Fibroblast of the aortic adventitia (primary cell): ENCODE results near the gene TEX13D. TPM values are rescaled to one million over a fixed set of nuclear protein-coding genes. Genes with fewer than 3 reads are reported as not detected.
"Not testable (repeated sequence)": the region's sequence is repeated elsewhere in the genome, so short reads cannot be mapped to it uniquely, and the experiment has no call there.

Experiments
- DNase-seq: peaks from one replicate; pipeline ENCODE4 v3.0.0-alpha.2; 2010; ENCODE audit warnings: low read depth
- H3K4me3 ChIP-seq: 2 replicates; pipeline ENCODE4 v1.5.1; 2011; ENCODE audit warnings: low read depth, mild to moderate bottlenecking, control low read depth, low read length, moderate library complexity
- total RNA-seq: library from RNA; depleted of rRNA; stranded (reverse); fragments of >200 nt; gene quantifications from 2 replicates; pipeline ENCODE4 v1.2.3, GENCODE V29; 2012; ENCODE audit warnings: low replicate concordance
- TF ChIP-seq, protein P1 (sequence below): IDR thresholded peaks from 2 replicates; pipeline ENCODE4 v1.5.1; 2011; ENCODE audit warnings: mild to moderate bottlenecking, low read length, control low read depth, inconsistent platforms; ENCODE audit not compliant: insufficient read depth

TEX13D gene
- total RNA-seq, 1 donor = 0.09 TPM

GRCh38 chrX:124328765-124329164, 3.7 kb upstream of the TEX13D start:
- H3K4me3 ChIP-seq = no peak overlapping the region
- TF ChIP-seq, protein P1, sequence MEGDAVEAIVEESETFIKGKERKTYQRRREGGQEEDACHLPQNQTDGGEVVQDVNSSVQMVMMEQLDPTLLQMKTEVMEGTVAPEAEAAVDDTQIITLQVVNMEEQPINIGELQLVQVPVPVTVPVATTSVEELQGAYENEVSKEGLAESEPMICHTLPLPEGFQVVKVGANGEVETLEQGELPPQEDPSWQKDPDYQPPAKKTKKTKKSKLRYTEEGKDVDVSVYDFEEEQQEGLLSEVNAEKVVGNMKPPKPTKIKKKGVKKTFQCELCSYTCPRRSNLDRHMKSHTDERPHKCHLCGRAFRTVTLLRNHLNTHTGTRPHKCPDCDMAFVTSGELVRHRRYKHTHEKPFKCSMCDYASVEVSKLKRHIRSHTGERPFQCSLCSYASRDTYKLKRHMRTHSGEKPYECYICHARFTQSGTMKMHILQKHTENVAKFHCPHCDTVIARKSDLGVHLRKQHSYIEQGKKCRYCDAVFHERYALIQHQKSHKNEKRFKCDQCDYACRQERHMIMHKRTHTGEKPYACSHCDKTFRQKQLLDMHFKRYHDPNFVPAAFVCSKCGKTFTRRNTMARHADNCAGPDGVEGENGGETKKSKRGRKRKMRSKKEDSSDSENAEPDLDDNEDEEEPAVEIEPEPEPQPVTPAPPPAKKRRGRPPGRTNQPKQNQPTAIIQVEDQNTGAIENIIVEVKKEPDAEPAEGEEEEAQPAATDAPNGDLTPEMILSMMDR = no peak
- no peak for DNase-seq

- no peak for DNase-seq
- TF ChIP-seq, protein P1 = no peak
- no peak overlapping the region for H3K4me3 ChIP-seq
These were observed 1.4 kb downstream of the TEX13D start for GRCh38 chrX:124333862-124334261.

DNA sequence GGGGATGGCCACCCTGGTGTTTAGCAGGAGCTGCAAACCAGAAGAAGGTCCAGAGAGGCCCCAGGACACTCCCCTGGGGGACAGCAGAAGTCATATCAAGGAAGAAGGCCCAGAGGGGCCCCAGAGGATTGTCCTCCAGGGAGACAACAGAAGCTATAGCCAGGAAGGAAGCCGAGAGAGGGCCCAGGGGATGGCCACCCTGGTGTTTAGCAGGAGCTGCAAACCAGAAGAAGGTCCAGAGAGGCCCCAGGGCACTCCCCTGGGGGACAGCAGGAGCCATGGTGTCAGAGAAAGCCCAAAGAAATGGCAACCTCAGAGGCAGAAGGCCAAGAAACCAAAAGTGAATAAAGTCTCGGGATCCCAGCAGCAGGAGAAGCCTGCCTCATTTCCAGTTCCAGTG, 2.1 kb downstream of the TEX13D start:
- H3K4me3 ChIP-seq, DNase-seq: not testable (repeated sequence)

- H3K4me3 ChIP-seq = no peak overlapping the region
- TF ChIP-seq, protein P1 = no peak
- no peak for DNase-seq
These were observed 3.1 kb downstream of the TEX13D start for GRCh38 chrX:124335598-124335997.

- H3K4me3 ChIP-seq = no peak overlapping the region
- TF ChIP-seq, protein P1 = no peak
- no peak for DNase-seq
These were observed 5.5 kb downstream of the TEX13D start for GRCh38 chrX:124337916-124338315.

GRCh38 chrX:124338733-124339514, 6.5 kb downstream of the TEX13D start:
- TF ChIP-seq, protein P1 = no peak
- H3K4me3 ChIP-seq = no peak overlapping the region
- no peak for DNase-seq

DNA sequence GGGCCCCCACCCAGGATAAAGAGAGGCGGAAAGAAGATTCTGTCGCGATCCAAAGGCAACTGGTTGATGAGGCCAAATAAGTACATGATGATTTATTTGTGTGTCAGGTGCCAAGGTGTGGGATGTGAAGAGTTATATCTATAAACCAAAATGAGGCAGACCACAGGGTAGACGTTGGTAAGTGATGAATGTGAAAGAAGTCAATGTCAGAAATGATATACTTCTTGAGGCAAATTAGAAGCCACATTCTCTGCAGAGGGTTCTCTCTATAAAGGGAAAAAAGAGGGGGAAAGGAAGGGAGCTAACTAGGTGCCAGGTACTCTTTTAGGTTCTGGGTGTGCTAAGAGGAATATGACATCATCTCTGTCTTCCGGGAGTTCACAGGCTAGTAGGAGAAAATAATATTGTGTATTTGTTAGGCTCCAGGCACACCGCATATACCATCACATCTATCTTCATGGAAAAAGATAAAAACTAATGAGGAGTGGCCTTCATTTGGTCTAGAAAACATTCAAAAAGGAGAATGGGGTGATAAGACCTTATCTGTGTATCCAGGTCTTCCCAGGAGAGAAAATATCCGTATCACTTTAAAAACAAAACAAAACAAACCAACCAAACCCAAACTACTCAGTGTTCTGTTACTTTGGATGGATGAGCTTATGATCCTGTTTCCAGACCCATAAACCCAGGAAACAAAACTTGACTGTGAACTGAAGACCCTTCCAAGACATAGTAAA, 9.1 kb downstream of the TEX13D start:
- TF ChIP-seq, protein P1 = no peak
- no peak overlapping the region for H3K4me3 ChIP-seq
- no peak for DNase-seq
